NCI-H1436 (cell line): ENCODE data around the gene FANCC.

Experiments
- DNase-seq: peaks from one replicate; lab custom pipeline; 2025; lab: John Stamatoyannopoulos, UW

Gene FANCC

GRCh38 chr9:95102001-95102433 is 215.5 kb downstream of the FANCC start:
- no peak for DNase-seq

- DNase-seq = no peak
Observed at GRCh38 chr9:95101326-95101725, 216.2 kb downstream of the FANCC start.

GRCh38 chr9:95100071-95100627 is 217.4 kb downstream of the FANCC start:
- no peak for DNase-seq

- no peak for DNase-seq
Observed at GRCh38 chr9:95099321-95100070, 218.0 kb downstream of the FANCC start.

- DNase-seq = no peak
Observed at GRCh38 chr9:95098391-95098921, 219.1 kb downstream of the FANCC start.

GRCh38 chr9:95097279-95097678 is 220.2 kb downstream of the FANCC start:
- DNase-seq = no peak

- no peak for DNase-seq
Observed at GRCh38 chr9:95096807-95097206, 220.7 kb downstream of the FANCC start.

GRCh38 chr9:95096381-95096780 is 221.1 kb downstream of the FANCC start:
- no peak for DNase-seq

- DNase-seq = no peak
Observed at GRCh38 chr9:95095641-95096355, 221.7 kb downstream of the FANCC start.

- no peak for DNase-seq
Observed at GRCh38 chr9:95094002-95094401, 223.5 kb downstream of the FANCC start.

GRCh38 chr9:95093586-95093985 is 223.9 kb downstream of the FANCC start:
- no peak for DNase-seq

- no peak for DNase-seq
Observed at GRCh38 chr9:95092262-95093072, 225.0 kb downstream of the FANCC start.

- DNase-seq = no peak
Observed at GRCh38 chr9:95091601-95092261, 225.8 kb downstream of the FANCC start.

GRCh38 chr9:95090871-95091577 is 226.5 kb downstream of the FANCC start:
- no peak for DNase-seq

GRCh38 chr9:95090023-95090791 is 227.3 kb downstream of the FANCC start:
- no peak for DNase-seq

- no peak for DNase-seq
Observed at GRCh38 chr9:95089257-95090022, 228.1 kb downstream of the FANCC start.

- DNase-seq = no peak
Observed at GRCh38 chr9:95088421-95089161, 228.9 kb downstream of the FANCC start.

GRCh38 chr9:95087659-95088242 is 229.8 kb downstream of the FANCC start:
- DNase-seq = no peak
